GM18861 (cell line): ENCODE data around the gene SRSF10.
"Not testable (repeated sequence)": the region's sequence is repeated elsewhere in the genome, so short reads cannot be mapped to it uniquely, and the experiment has no call there.

Source experiments
- ATAC-seq: cut with Tn5 transposase; IDR thresholded peaks from one replicate; pipeline ENCODE4 v1.9.1; 2021; ENCODE audit not compliant: unreplicated experiment

SRSF10 gene

DNA sequence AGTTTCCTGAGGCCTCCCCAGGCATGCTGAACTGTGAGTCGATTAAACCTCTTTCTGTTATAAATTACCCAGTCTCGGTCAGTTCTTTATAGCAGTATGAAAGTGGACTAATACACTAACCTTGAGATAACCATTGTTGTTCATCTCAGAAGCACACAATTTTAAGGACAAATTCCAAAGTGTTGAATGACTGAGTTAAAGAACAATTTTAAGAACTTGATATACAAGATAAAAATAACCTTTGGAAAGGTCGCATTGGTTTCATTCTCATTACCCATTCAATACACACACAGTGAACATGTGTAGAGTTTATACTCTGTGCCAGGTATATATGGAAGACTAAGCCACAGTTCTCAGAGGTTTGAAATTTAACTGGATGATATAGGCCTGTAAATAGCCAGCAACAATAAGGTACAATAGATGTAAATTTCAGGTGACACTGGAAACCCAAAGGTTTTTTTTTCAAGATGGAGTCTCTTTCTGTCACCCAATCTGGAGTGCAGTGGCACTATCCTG, 19.1 kb upstream of the SRSF10 start:
- ATAC-seq: no peak

DNA sequence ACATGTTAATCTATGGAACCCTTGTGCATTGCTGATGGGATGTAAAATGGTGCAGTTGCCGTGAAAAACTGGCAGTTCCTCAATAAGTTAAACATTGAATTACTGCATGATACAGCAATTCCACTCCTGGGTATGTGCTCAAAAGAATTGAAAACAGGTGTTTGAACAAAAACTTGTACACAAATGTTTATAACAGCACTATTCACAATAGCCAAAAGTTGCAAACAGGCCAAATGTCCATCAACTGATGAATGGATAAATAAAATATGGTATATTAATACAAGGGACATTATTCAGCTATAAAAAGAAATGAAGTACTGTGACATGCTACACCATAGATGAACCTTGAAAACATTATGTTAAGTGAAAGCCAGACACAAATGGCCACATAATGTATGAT, 17.7 kb upstream of the SRSF10 start:
- ATAC-seq: no peak

DNA sequence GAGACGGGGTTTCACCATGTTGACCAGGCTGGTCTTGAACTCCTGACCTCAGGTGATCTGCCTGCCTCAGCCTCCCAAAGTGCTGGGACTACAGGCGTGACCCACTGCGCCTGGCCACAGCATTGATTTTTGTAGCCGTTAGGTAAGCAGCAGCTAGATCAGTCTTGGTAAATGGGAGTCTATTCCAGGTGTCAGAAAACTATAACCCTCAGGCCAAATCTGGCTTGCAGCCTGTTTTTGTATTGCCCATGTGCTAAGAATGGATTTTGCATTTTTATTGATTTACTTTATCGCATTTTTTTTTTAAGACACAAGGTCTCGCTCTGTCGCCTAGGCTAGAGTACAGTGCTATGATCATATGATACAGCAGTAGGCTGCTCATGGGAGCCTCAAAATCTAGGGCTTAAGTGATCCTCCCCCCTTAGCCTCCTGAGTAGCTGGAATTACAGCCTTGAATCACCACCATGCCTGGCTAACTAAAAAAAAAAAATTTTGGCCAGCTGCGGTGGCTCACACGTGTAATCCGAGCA, 16.6 kb upstream of the SRSF10 start:
- no peak for ATAC-seq

DNA sequence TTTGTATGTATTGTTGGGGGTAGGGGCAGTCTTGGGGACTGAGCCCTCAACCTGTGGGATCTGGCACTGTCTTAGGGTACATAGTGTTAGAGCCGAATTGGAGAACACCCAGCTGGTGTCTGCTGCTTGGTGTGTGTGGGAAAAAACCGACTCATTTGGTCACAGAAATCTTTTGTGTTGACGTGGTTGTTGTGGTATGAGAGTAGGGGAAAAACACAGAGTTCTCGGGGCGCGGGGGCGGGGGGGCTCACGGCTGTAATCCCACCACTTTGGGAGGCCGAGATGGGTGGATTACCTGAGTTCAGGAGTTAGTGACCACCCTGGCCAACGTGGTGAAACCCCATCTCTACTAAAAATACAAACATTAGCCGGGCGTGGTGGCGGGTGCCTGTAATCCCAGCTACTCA, 15.3 kb upstream of the SRSF10 start:
- ATAC-seq: no peak

DNA sequence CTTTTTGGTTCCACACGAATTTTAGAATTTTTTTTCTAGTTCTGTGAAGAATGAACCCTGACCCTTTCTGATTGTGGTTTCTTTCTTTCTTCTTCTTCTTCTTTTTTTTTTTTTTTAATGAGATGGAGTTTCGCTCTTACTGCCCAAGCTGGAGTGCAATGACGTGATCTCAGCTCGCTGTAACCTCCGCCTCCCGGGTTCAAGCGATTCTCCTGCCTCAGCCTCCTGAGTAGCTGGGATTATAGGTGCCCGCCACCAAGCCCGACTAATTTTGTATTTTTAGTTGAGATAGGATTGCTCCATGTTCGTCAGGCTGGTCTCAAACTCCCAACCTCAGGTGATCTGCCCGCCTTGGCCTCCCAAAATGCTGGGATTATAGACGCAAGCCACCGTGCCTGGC, 11.9 kb upstream of the SRSF10 start:
- ATAC-seq: not testable (repeated sequence)

DNA sequence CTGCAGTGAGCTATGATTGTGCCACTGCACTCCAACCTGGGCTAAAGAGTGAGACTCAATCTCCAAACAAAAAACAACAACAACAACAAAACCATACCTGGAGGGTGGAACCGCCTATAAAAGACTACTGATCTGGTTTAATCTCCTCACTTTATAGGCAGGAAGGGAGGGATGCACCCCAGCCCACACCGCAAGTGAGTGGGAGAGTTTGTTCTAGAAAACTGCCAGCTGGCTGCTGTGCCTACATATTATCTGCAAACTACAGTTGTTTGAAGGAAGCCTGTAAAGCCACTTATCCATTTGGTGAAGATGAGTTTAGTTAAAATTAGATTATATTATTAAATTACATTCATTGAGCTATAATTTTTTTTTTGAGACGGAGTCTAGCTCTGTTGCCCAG, 9.1 kb upstream of the SRSF10 start:
- ATAC-seq: no peak

DNA sequence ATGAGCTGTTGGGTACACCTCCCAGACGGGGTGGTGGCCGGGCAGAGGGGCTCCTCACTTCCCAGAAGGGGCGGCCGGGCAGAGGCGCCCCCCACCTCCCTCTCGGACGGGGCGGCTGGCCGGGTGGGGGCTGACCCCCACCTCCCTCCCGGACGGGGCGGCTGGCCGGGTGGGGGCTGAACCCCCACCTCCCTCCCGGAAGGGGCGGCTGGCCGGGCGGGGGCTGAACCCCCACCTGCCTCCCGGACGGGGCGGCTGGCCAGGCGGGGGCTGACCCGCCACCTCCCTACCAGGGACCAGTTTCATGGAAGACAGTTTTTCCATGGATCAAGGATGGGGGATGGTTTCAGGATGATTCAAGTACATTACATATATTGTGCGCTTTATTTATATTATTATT, 6.9 kb upstream of the SRSF10 start:
- ATAC-seq: not testable (repeated sequence)

DNA sequence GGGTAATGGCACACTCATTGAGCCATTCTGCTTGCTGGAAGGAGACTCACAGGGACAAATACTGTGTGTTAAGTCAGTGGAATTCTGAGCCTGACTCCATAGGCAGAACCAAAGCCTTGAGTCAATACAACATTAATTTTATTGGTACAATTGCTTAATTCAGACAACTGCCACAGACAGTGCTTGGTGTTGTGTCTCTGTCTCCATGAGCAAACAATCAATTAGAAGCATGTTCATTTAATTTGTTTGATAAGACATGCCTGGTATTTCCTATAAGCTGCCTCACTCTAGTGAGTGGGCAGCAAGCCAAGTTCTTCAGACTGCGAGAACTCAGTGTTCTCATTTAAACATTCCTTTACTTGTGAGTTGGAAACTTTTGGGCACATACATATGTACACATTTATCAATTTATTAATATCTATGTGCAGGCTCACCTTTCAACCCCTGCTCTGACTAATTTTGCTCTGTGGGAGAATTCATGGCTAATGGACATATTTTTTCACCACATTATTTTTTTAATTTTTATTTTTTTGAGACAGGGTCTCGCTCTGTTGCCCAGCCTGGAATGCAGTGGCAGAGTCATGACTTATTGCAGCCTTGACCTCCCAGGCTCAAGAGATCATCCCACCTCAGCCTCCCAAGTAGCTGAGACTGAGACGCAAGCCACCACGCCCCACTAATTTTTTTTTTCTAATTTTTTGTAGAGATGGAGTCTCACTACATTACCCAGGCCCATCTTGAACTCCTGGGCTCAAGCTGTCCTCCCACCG, 4.5 kb upstream of the SRSF10 start:
- no peak for ATAC-seq

DNA sequence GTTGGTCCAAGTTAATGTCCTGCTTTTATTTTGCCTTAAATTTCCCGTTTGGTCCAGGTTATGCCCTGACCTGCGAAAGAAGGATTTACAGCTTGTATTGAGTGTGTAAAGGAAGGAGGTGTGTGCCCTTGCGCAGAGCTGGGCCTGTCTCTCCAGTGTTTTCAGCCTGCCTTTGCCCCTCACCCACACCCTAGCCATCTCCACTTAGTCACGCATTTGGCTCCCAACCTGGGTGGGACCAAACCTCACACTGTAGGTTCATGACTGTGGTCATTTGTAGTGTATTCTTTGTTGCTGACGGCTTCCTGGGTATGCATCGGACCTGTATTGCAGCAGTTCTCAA, 572 bp upstream of the SRSF10 start:
- ATAC-seq: peak; percentile 45

DNA sequence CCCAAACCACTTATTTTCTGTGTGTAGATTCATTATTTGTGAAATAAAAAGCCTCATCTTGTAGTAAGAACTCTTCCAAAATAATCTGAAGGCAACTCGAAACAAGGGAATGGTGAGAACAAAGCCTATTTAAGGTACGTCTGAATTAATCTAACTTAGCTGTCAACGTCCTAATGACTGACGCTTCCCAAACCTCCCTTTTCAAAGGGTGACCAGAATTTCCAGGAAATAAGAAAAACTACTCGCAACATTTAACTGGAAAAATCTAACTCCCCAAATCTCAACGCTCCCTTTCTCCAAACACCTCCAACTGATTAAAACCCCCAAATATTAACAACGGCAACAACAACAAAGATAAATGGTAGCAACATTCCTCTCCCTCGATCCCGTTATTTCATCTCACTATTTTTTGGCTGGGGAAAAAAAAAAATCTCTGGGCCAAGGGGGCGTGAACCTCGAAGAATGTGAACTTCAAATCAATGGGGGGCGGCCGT, 693 bp downstream of the SRSF10 start:
- no peak for ATAC-seq

DNA sequence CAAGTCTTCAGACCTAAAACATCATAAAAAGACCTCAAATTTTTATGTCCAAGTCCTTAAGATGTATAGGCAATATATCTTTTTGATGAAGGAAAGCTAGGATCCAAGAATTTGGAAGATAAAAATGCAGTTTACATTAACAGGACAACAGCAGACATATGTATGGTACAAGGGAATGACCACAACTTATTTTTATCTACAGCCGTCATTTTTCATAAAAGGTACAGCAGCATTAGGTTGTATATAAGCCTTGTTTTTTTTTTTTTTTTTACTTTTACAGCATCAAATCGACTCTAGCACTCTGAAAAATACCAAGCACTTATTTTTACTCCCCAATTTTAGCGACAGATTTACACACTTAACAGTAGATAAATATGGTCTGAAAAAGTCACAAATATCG, 1.3 kb downstream of the SRSF10 start:
- no peak for ATAC-seq

DNA sequence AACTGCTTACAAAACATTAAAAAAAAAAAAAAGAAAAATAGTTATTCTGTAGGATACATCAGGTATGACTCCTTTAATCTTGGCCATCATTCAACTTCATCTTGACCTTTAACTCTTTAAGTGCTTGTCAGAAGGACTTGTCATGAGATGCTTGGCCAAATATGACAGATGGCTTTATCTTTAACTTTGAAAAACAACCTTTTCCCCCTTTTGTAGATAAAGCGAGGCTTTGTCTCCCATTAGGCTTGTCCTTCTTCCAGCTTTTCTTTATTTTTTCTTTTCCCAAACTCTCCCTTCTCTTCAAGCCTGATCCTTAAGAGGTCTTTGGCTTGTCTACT, 2.3 kb downstream of the SRSF10 start:
- no peak for ATAC-seq

DNA sequence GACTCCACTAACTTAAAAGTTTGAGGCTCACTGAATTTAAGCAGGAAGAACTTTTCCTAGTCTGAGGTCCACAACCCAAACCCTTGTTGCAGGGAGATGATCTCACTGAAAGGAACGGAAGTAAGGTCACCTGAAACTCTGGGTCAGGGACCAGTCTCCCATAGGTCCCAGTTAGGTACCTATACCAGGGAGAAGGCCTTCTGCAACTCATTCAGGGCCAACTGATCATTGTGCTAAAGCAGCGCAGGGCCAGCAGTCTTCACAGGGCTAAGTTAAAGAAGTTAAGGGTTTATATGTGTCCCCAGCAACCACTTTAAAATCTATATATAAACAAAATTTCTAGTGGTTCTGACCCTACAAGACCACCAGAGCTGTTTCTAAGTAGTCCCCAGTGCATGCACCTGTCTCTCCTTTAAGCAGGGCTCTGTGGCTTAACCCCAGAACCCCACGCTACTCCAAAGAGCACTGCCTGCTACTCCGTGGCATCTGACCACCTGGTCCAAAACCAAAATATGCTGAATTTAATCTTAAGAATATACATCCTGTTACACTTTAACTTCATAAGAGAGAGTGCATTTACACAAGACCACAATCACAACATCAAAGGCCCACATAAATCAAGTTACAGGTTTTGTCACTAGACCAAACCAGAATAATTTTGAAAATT, 2.8 kb downstream of the SRSF10 start:
- no peak for ATAC-seq

DNA sequence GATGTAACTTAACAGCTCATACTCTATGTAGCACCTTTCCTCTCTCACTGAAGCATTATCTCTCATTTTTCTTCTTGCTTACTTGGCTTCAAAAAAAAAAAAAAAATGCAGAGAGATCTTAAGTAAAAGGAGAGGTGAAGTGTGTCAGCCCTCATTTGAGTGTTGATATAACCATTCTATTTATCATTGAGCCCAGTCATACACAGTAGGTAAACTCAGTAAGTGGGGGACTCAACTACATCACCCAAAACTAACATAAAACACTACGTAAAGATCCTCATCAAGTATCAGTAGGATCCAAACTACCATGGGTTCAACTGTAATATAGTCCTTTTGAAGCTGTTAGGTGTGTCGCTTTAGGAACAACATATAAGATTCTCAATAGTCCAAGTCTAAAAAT, 12.3 kb downstream of the SRSF10 start:
- no peak for ATAC-seq

DNA sequence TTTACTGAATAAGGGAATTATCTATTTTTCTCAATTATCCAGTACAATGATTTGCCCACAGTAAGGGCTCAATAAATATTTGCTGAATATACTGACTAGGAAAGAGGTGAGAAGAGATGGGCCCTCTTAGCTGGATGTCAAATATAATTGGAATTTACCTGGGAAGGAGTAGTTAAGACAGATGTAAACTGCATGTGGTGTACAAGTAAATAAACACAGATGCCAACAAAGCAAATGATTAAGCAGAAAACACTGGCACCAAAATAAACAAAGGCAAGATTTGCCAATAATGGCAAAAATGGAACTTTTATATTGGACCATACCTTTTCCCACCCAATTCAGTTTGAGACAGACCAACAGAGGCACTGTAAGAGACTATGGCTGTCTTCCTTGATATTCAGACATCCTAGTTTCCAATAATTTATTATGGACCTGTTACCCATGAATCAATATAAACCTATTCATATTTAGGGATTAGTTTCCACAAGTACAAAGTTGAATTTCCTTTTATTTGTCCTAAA, 13.1 kb downstream of the SRSF10 start:
- ATAC-seq: no peak

DNA sequence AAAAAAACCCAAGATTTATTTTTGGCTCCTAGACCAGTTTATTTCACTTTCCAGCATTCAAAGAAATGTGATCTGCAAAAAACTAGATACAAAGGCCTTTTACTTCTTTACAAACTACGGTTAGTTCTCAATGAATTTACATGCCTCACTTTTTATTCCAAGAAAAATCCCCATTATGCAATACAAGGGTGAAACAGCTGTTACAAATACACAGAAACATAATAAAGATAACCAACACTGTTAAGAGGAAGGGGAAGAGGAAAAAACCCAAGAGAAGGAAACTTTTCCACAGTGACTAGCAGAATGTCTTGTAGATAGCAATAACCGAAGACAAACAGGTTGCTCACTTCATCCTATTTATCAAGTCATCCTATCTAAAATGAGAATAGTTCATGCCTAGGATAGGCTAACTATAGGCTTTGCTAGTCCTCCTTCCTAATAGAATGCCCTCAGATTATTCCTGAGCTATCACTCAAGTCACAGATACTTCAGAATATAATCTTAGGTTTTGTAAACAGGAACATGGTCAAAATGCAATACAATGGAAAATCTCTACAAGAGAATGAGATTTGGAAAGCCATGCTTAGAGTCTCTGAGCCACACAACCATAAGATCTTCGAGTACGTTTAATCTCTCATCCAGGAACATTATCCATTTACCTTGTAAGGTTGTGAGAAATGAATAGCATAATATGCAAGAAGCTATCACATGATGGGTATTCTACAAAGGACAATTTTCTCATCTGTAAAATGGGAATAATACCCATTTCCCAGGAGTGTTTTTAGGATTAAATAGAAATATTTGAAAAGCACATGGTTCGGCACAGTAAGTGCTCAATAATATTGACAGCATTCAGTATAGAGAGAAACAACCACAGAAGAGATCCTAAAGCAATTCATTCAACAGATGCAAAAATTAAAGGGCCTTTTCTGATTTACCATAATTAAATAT, 15.1 kb downstream of the SRSF10 start:
- no peak for ATAC-seq

DNA sequence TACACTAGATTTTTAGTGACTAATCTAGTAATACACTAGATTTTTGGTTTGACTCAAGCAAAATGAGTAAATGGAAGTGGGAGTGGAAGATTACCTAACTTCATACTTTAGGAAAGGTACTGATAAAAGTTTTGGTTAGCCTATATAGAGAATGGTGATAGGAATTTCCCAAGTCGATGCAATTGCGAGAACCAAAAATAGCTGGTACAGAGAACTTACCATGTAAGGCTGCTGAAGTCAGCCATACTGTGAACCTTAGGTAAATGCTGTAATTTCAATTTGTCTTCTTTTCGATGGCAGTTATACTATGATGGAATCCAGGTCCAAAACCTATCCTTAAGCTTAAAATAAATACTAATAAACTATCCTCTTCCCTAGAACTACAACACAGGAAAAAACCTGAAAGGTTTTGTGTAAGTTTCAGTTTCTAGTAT, 15.9 kb downstream of the SRSF10 start:
- no peak for ATAC-seq

DNA sequence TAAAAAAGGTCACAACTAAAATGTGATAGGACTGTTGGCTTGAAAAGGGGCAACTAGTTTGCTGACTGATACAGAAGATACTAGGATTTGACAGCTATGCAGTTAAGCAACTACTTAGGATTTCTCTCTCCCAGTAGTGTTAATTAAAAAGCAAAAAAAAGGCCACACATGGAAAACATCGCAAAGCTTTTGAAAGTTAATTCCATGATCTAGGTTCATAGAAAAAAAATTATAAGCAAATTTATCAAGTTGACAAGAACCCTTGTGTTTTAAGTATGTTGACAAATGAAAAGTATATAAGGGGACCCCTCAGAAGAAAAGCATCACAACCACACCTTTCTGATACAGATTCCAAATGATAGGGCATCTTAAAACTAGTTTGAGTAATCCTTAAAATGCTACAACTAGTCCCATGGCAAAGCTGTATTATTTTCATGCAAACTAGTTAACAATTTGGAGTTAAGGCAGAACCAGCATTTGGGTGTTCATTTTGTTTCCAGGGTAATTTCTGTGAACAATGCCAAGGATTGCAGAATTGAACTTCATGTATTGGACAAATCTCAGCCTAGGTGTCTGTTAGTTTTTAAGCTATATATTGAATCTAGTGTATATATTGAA, 16.4 kb downstream of the SRSF10 start:
- no peak for ATAC-seq

DNA sequence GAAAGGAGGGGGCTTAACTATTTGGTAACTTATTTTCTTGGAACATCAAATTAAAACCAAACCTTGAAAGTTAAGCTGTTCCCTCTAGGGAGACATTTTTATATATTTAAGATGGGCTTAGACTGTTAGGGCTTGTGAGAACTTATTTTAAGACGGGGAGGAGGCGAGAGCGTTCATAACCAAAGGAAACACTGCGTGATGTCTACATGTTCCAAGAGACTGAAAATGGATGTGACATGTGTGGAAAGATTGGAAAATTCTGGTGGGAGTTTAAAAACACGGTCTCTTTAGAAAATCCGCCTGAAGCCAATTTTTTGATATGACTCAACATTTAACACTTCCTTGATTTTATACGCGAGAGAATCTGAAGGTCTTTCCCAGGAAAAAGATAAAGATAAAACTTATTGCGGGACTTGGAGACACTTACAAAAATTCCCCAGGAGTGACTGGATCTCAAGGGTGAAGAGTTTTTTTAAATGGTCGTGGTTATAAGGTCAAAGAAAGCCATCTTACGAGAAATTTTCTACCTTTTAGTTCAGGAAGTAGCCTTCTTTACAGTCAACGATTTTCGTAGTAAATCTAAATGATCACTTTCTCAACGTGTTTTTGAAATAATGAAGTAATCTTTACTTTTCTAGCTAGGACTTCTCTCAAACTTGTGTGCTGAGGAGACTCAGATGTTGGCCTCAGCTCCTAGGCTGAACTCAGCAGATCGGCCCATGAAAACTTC, 19.7 kb downstream of the SRSF10 start:
- ATAC-seq: no peak
